Liver (tissue), 9 donors: Measurements from ENCODE around the gene BRAF. TPM values are rescaled to one million over a fixed set of nuclear protein-coding genes. Genes with fewer than 3 reads are reported as not detected.

ENCODE experiments used
- DNase-seq: peaks from one replicate; pipeline ENCODE4 v3.0.0-alpha.2; 2017; ENCODE audit warnings: low spot score
- H3K27ac ChIP-seq, 2 donors: one replicate each; pipeline ENCODE4 v1.7.0; 2013; ENCODE audit warnings: inconsistent platforms in 2 of 2, low read length in 2 of 2, control low read depth in 1 of 2, low read depth in 1 of 2, mild to moderate bottlenecking in 1 of 2
- H3K27me3 ChIP-seq, 4 donors: one replicate each; pipeline versions ENCODE4 v1.6.1 to v1.7.0; 2013; ENCODE audit warnings: low read length in 3 of 4, inconsistent platforms in 1 of 4, mild to moderate bottlenecking in 1 of 4, moderate library complexity in 1 of 4; ENCODE audit not compliant: control insufficient read depth in 4 of 4, insufficient read depth in 4 of 4
- H3K36me3 ChIP-seq, 4 donors: one replicate each; pipeline versions ENCODE4 v1.6.1 to v1.7.0; 2013; ENCODE audit warnings: low read length in 3 of 4, mild to moderate bottlenecking in 3 of 4, low read depth in 1 of 4, moderate library complexity in 1 of 4; ENCODE audit not compliant: control insufficient read depth in 4 of 4, insufficient read depth in 3 of 4
- H3K4me1 ChIP-seq, 4 donors: one replicate each; pipeline versions ENCODE4 v1.6.1 to v1.7.0; 2013; ENCODE audit warnings: low read length in 3 of 4, mild to moderate bottlenecking in 3 of 4, moderate library complexity in 1 of 4; ENCODE audit not compliant: control insufficient read depth in 4 of 4, insufficient read depth in 4 of 4
- H3K4me3 ChIP-seq, 3 donors: one replicate each; pipeline versions ENCODE4 v1.6.1 to v1.7.0; 2013; ENCODE audit warnings: low read length in 3 of 3, control low read depth in 1 of 3, low read depth in 1 of 3, mild to moderate bottlenecking in 1 of 3
- H3K9ac ChIP-seq, 2 donors: one replicate each; pipeline ENCODE4 v1.7.0; 2013; ENCODE audit warnings: low read length in 2 of 2, mild to moderate bottlenecking in 2 of 2, moderate library complexity in 2 of 2, control low read depth in 1 of 2, low read depth in 1 of 2
- H3K9me3 ChIP-seq, 4 donors: one replicate each; pipeline versions ENCODE4 v1.6.1 to v1.7.0; 2013; ENCODE audit warnings: low read length in 3 of 4; ENCODE audit not compliant: control insufficient read depth in 4 of 4
- EGR1 ChIP-seq, 2 donors: IDR thresholded peaks; 2 replicates each; pipeline ENCODE4 v1.6.1; 2016 to 2018; ENCODE audit warnings: antibody characterized with exemption in 2 of 2, low read depth in 2 of 2
- FOXA1 ChIP-seq: IDR thresholded peaks from 2 replicates; pipeline ENCODE4 v1.6.1; 2016; ENCODE audit warnings: antibody characterized with exemption
- GABPA ChIP-seq, 2 donors: IDR thresholded peaks in 1 of 2; conservative IDR thresholded peaks in 1 of 2; 2 replicates each; pipeline ENCODE4 v1.6.1; 2016; ENCODE audit warnings: antibody characterized with exemption in 2 of 2, mild to moderate bottlenecking in 1 of 2, moderate library complexity in 1 of 2
- HNF4G ChIP-seq: IDR thresholded peaks from 2 replicates; pipeline ENCODE4 v1.6.1; 2016; ENCODE audit warnings: antibody characterized with exemption
- JUND ChIP-seq, 2 donors: IDR thresholded peaks; 2 replicates each; pipeline ENCODE4 v1.6.1; 2016; ENCODE audit warnings: antibody characterized with exemption in 2 of 2
- MAX ChIP-seq: IDR thresholded peaks from 2 replicates; pipeline ENCODE4 v1.6.1; 2016; ENCODE audit warnings: antibody characterized with exemption
- NR2F2 ChIP-seq: IDR thresholded peaks from 2 replicates; pipeline ENCODE4 v1.6.1; 2016; ENCODE audit warnings: antibody characterized with exemption
- RAD21 ChIP-seq, 2 donors: IDR thresholded peaks; 2 replicates each; pipeline ENCODE4 v1.6.1; 2016; ENCODE audit warnings: antibody characterized with exemption in 2 of 2, mild to moderate bottlenecking in 2 of 2
- RXRA ChIP-seq, 2 donors: IDR thresholded peaks; 2 replicates each; pipeline ENCODE4 v1.6.1; 2017 to 2018; ENCODE audit warnings: antibody characterized with exemption in 2 of 2, mild to moderate bottlenecking in 1 of 2
- TAF1 ChIP-seq: conservative IDR thresholded peaks from 2 replicates; pipeline ENCODE4 v1.6.1; 2016; ENCODE audit warnings: antibody characterized with exemption, mild to moderate bottlenecking
- YY1 ChIP-seq: IDR thresholded peaks from 2 replicates; pipeline ENCODE4 v1.6.1; 2016; ENCODE audit warnings: antibody characterized with exemption, mild to moderate bottlenecking
- WGBS: extraction: QIAGEN DNeasy Blood & Tissue Kit; methylation state at CpG from one replicate; pipeline ENCODE4 v1.1.7; 2013; 5-methylcytosine and 5-hydroxymethylcytosine counted together
- polyA plus RNA-seq, 2 donors: library from polyadenylated mRNA; stranded (reverse) in 1 of 2; unstranded in 1 of 2; fragments of 200-250 nt in 1 of 2; fragments of >200 nt in 1 of 2; fragmentation: Nextera tagmentation in 1 of 2; extraction: Ambion mirVana in 1 of 2; gene quantifications; one replicate each; pipeline versions ENCODE4 v1.2.1 to v1.2.3, GENCODE V29; 2013 to 2015
- total RNA-seq, 2 donors: library from RNA; depleted of rRNA; stranded (reverse); fragments of >200 nt; gene quantifications; one replicate each; pipeline ENCODE4 v1.2.3, GENCODE V29; 2014
- TF ChIP-seq, protein P1 (sequence below): IDR thresholded peaks from 2 replicates; pipeline ENCODE4 v1.6.1; 2016; ENCODE audit warnings: antibody characterized with exemption
- donor health status: healthy.
- donor health status: healthy.
- donor health status: healthy.
- donor health status: healthy.
- donor health status: healthy.

The BRAF gene
- total and polyA plus RNA-seq, 4 donors: 2.6 to 21.9 (median 14.0) TPM

DNA sequence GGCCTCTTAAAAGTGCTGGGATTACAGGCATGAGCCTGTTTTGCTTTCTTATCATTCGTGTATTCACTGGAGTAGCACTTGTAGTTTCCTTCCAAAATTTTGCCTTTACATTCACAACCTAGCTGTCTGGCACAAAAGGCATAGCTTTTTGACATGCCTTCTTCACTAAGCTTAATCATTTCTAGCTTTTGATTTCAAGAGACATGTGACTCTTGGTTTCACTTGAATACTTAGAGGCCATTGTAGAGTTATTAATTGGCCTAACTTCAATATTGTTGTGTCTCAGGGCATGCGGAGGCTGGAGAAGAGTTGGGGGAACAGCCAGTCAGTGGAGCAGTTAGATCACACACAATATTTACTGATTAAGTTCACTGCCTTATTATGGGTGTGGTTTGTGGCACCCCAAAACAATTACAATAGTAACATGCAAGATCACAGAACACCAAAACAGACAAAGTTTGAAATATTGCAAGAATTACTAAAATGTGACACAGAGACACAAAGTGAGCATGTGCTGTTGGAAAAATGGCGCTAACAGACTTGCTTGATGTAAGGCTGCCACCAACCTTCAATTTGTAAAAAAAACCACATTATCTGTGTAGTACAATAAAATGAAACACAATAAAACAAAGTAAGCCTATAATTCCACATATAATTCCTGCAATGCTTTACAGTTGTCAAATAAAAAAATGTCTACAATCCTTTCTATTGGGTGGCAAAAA lies 43.1 kb downstream of the BRAF start:
- no peaks in the 10 kb centered on the region for H3K36me3 ChIP-seq
- no peak overlapping the region for H3K27ac ChIP-seq
- DNase-seq: no peak
- WGBS: 88% methylated on average over 3 of the region's 3 CpGs
- no peaks in the 10 kb centered on the region for H3K9me3 ChIP-seq
- no peaks in the 10 kb centered on the region for H3K27me3 ChIP-seq
- TF ChIP-seq HNF4G: no peak
- TF ChIP-seq MAX: no peak
- TF ChIP-seq FOXA1: no peak
- TF ChIP-seq YY1: no peak
- TF ChIP-seq TAF1: no peak
- no peak for TF ChIP-seq EGR1 (IDR thresholded peaks at IDR 0.05; ENCODE audit: low read depth in 2 of 2)
- no peak for TF ChIP-seq GABPA (IDR thresholded peaks at IDR 0.05 in 1 of 2, conservative IDR thresholded peaks at IDR 0.05 in 1 of 2)
- TF ChIP-seq JUND (IDR thresholded peaks at IDR 0.05): no peak
- TF ChIP-seq RXRA (IDR thresholded peaks at IDR 0.05): no peak
- no peaks in the 10 kb centered on the region for H3K4me1 ChIP-seq
- H3K9ac ChIP-seq: no peak overlapping the region
- no peak overlapping the region for H3K4me3 ChIP-seq

DNA sequence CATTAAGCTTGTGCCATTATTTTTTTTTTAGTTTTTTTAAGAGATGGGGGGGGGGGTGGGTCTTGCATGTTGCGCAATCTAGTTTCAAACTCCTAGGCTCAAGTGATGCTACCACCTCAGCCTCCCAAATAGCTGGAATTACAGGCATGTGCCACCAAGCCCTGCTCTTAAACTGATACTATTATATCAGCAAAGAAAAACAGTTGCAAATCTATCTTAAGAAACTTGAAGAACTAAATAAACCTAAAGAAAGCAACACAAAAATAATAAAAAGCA lies 47.5 kb downstream of the BRAF start:
- no peak for TF ChIP-seq NR2F2
- WGBS: 100% methylated on average over 1 of the region's 1 CpG
- Histone ChIP-seq H3K36me3 (no peaks in the 10 kb centered on the region), H3K27ac (no peak overlapping the region), H3K27me3 (no peaks in the 10 kb centered on the region), H3K4me1 (peaks cover 0 to 3% (median 0%) of the 10 kb centered on the region in 4 donors), H3K9me3 (no peaks in the 10 kb centered on the region), H3K4me3 (no peak overlapping the region), H3K9ac (no peak overlapping the region)
- DNase-seq: no peak

- 61% methylated on average over 2 of the region's 2 CpGs for WGBS
- no peak overlapping the region for H3K4me3 ChIP-seq
- DNase-seq: no peak
These were observed 48.0 kb downstream of the BRAF start for GRCh38 chr7:140876519-140877248.

More at GRCh38 chr7:140876519-140877248, 48.0 kb downstream of the BRAF start:
- H3K9me3 ChIP-seq: no peaks in the 10 kb centered on the region
- no peak overlapping the region for H3K27ac ChIP-seq
- peaks cover 0 to 3% (median 0%) of the 10 kb centered on the region in 4 donors for H3K4me1 ChIP-seq
- H3K9ac ChIP-seq: no peak overlapping the region
- no peaks in the 10 kb centered on the region for H3K27me3 ChIP-seq
- H3K36me3 ChIP-seq: no peaks in the 10 kb centered on the region
- TF ChIP-seq RAD21 (IDR thresholded peaks at IDR 0.05) (no peak), GABPA (IDR thresholded peaks at IDR 0.05 in 1 of 2, conservative IDR thresholded peaks at IDR 0.05 in 1 of 2) (no peak), EGR1 (IDR thresholded peaks at IDR 0.05; ENCODE audit: low read depth in 2 of 2) (no peak), YY1 (no peak)
- TF ChIP-seq, protein P1, sequence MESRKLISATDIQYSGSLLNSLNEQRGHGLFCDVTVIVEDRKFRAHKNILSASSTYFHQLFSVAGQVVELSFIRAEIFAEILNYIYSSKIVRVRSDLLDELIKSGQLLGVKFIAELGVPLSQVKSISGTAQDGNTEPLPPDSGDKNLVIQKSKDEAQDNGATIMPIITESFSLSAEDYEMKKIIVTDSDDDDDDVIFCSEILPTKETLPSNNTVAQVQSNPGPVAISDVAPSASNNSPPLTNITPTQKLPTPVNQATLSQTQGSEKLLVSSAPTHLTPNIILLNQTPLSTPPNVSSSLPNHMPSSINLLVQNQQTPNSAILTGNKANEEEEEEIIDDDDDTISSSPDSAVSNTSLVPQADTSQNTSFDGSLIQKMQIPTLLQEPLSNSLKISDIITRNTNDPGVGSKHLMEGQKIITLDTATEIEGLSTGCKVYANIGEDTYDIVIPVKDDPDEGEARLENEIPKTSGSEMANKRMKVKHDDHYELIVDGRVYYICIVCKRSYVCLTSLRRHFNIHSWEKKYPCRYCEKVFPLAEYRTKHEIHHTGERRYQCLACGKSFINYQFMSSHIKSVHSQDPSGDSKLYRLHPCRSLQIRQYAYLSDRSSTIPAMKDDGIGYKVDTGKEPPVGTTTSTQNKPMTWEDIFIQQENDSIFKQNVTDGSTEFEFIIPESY: no peak
